Measurements from ENCODE around the gene MED6.

GRCh38 chr14:70622111-70622712 lies 21.8 kb upstream of the MED6 start:
- peak; percentile 46; the same call in 1 of the 2 replicates for TF ChIP-seq CTCF (IDR thresholded peaks at IDR 0.05)
- TF ChIP-seq ZNF138 (CRISPR knock-in tag; conservative IDR thresholded peaks at IDR 0.05), result no peak
- no peak for TF ChIP-seq ZNF263 (CRISPR knock-in tag; IDR thresholded peaks at IDR 0.05; ENCODE audit: low read depth)
- no peak for TF ChIP-seq PRDM15 (CRISPR knock-in tag; IDR thresholded peaks at IDR 0.05)
- TF ChIP-seq TEAD4 (CRISPR knock-in tag; IDR thresholded peaks at IDR 0.05), result no peak
- TF ChIP-seq NR3C1 (CRISPR knock-in tag; conservative IDR thresholded peaks at IDR 0.05; ENCODE audit: low read depth), result no peak
- no peak for TF ChIP-seq MAX (CRISPR knock-in tag; IDR thresholded peaks at IDR 0.05)
- no peak for TF ChIP-seq GTF2I (CRISPR knock-in tag; conservative IDR thresholded peaks at IDR 0.05)
- no peak for TF ChIP-seq FOXJ3 (CRISPR knock-in tag; IDR thresholded peaks at IDR 0.05; ENCODE audit: borderline replicate concordance)
- TF ChIP-seq ELF4 (CRISPR knock-in tag; IDR thresholded peaks at IDR 0.05; ENCODE audit: low read depth), result no peak
- no peak for TF ChIP-seq OVOL2 (CRISPR knock-in tag; IDR thresholded peaks at IDR 0.05; ENCODE audit: borderline replicate concordance)
- TF ChIP-seq ATF3 (CRISPR knock-in tag; conservative IDR thresholded peaks at IDR 0.05), result no peak

Data from WTC11 (cell line).